Activated CD4-positive, alpha-beta T cell treated with anti-CD3 and anti-CD28 coated beads, Interleukin-2, amount 50 U/mL, for 16 hours (primary cell): ENCODE measurements around the gene NDUFA8.

Experiments
- DNase-seq: peaks from one replicate; pipeline ENCODE4 v3.0.0-alpha.2; 2020

NDUFA8 gene

DNA sequence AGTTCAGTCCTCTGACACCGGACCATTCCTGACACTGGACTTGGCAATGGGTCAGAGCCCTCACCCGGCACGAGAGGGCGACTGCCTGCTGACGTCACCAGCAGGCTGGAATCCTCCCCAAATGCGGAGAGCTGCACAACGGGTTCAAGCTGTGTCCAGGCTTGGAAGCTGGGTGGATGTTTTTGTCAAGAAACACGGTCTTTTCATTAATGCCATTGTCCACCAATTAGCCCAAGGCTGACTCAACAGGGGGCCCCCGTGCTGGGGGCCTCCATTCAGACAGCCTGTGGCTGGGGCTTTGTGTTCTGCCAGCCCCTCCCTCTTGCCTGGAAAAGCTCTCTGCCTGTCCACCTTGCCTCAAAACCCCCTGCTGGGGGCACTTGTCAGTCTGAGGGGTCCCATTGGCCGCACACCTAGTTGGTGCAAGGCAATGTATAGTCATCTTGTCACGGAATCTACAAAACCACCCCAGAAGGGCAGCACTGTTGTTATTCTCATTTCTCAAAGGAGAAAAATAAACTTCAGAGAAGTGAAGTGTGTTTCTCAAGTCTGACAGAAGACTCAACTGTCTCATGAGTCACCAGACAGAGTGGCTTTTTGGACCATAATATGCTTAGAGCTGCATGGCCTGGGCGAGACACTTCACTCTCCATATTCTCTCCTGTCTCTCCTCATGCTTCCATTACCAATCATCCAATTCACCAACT lies 24.6 kb downstream of the NDUFA8 start:
- DNase-seq, result no peak

DNA sequence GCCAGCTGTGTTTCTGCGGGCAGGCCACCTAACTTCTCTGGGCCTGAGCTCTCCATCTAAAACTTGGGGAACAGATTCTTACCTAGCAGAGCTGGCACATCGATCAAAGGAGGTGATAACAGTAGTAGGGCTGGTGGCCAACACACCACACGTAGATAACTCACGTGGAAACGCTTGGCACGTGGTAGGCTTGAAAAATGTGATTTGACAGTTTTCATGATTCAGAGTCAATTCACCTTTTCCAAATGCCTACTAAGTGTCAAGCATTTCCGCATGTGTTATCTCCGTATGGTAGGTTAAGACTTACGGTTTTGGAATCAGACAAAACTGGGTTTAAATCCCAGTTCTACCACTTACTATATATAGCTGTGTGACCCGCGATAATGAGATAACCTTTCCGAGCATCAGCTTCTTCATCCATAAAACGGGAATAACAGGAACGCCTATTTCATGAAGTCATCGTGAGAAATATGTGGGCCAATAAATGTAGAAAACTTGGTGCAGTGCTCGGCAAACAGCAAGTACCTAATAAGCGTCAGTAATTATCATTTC lies 25.5 kb downstream of the NDUFA8 start:
- DNase-seq, result no peak

DNA sequence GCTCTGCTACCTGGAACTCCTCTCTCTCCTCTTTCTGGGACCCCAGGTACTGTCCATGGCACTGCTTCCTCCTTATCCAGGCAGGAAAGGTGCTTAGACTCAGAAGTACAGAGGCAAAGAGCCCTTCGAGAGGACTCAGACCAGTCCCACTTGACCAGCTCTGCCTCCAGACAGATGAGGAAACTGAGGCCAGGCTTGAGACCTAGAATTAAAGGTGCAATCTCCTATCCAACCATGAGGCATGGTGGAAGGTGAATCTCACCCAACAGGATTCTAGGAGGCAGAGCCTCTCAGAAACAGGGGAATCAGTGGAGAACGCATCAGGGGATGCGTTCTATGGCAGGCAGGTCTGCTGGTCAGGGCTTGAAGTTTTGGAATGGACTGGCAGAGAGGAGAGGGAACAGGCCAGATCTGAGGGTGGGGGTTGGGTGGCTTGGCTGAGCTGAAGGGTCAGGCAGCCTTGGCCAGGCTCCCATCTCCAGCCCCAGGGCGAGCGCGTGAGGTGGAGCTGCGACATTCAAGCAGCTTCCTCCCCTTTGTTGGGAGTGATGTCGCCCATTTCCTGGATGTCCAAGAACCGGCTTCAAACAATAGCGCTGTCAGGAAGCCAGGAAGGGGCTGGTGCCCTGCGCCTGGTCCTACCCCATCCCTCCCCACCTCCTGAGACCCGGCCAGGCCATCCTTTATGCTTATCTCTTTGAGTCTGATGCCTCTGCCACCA lies 26.2 kb downstream of the NDUFA8 start:
- DNase-seq, result no peak

DNA sequence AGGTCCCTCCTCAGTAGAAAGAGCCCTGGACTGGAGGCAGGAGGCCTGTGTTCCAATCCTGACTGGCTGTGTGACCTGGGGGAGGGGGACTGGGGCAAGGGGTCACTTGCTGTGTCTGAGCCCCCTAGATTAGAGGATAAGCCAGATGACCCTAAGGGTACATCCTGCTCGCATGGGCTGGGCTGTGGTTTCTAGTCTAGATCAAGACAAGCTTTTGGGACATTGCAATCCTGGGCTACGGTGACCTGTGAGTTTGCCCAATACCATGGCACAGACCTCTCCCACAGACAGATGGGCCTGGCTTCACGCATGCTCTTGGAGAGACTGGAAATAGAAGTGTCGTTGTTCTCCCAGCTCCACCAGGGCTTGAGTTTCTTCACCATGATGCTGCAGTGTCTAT lies 27.0 kb downstream of the NDUFA8 start:
- no peak for DNase-seq

DNA sequence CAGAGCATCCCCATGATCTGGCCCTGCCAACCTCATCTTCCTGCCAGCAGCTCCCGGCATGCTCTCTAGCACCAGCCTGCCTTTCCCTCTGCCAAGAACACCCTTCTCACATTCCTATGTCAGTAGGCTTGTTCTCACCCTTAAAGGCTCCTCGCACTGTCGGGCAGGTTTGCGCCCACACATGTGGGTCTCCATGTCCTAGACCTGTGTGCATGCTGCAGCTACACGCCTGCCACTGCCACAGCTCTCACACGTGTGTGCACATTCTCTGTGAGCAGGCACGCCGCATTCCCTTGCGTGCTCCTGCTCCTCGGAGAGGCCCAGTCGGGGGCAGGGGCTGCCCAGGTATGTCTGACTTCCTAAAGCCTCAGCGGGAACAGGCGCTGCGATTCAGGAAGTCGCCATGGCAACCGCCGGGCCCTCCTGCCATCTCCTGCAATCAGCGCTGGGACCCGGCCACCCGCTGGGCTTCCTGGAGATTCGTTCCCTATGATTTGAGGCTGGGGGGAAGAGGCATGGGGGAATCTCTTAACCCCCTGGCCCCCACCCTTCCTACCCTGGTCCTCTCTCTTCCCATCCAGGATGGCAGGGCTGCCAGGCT lies 28.1 kb downstream of the NDUFA8 start:
- no peak for DNase-seq

DNA sequence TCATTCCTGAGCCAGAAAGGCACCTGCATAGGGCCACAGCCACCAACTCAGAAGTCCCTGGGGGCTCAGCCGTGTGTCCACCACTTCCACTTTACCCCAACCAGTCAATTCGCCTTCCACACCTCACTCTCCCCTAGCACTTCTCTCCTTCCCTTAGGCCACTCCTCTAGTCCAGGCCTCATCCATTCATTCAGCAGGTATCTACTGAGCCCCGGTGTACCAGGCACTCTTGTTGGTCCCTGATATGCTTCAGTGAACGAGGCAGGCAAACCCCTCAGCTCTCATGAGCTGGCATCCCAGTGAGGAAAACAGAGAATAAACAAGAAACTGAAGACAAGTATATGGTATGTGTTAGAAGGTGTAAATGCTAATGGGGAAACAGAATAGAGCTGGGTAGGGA lies 28.7 kb downstream of the NDUFA8 start:
- no peak for DNase-seq

DNA sequence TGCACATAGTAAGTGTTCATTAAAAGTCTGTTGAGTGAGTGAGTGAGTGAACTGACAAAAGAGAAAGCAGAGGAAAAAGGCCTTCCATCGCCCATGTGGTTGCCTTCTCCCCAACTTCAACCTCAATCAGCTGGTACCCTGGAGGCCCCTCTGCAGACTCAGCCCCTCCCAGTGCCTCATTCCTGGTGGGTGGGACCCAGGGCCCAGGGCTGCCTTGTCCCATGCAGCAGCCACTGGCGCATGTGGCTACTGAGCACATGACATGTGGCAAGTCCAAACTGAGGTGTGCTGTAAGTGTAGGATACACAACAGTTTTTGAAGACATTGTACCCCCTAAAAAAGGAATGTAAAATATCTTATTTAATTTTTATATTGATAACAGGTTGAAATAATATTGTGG lies 29.6 kb downstream of the NDUFA8 start:
- DNase-seq, result no peak

DNA sequence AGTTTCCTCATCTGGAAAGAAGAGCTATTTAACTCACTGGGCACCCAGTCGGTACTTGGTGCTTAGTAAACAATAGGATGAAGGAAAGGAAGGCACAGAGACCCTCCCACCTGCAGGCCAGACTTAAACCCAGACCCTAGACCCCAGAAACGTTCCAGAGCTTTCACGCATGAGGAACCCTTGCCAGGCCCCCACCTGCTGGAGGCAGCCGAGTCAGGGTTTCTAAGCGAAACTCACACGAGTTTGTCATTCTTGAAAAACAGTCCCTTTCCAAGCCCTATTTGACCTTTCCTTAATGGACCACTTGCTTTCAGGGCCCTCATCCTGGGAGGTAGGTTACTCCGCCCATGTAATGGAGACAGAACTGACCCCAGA lies 30.6 kb downstream of the NDUFA8 start:
- DNase-seq, result no peak

DNA sequence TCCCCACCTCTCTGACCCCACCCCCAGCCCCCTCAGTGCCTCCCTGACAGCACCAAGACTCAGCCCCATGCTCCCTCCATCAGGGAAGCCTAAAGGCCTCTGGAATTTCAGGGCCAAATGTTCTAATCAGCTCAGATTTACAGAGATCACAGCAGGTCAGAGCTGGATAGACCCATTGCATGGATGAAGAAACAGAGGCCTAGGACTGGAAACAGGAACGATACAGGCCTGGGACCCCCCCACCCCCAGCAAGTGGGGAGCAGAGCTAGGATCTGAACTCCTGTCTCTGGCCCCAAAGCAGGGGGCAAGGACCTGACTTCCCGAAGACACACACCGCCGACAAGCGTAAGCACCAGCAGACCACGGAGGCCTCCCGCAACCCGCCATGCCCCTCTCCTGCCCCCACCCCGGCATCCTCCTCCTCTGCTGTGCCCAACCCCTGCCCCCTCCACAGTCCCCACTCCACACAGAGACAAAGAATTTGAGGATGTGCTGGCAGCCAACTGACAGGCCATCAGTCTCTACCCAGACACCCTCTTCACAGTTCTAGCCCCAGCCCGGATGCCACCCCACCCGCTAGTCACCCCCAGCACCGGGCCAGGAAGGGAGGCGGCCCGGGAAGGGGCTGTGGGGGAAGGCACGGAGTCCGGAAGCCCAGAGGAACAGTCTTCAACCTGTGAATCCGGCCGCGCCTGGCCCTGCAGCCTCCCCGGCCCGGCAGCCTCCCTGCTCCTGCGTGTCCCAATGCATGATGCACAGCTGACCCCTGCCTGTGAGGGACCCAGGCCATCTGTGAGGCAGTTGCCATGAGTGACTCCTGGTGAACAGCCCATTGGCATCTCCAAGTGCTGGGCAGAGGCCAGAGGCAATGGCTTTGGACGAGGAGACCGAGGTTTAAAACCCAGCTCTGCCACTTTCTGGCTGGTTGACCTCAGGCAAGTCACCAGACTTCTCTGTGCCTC lies 31.3 kb downstream of the NDUFA8 start:
- no peak for DNase-seq

DNA sequence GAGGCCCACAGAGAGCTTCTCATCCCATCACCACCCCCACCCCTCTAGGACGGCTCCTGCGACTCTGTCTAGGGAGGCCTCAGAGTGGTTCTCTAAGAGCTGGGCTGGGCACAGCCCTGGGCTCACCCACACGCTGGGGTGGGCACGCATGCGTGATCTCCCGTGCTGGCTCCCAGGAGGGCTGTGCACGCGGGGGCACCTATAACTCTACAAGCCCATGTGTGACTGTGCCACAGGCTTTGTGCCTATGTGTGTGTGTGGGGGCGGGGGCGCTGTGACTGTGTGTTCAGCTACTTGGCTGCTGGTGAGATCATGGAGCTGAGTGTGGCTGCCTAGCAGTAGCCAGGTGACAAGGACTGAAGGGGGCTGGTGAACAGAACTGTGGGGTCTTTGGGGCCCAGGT lies 32.2 kb downstream of the NDUFA8 start:
- DNase-seq, result no peak

DNA sequence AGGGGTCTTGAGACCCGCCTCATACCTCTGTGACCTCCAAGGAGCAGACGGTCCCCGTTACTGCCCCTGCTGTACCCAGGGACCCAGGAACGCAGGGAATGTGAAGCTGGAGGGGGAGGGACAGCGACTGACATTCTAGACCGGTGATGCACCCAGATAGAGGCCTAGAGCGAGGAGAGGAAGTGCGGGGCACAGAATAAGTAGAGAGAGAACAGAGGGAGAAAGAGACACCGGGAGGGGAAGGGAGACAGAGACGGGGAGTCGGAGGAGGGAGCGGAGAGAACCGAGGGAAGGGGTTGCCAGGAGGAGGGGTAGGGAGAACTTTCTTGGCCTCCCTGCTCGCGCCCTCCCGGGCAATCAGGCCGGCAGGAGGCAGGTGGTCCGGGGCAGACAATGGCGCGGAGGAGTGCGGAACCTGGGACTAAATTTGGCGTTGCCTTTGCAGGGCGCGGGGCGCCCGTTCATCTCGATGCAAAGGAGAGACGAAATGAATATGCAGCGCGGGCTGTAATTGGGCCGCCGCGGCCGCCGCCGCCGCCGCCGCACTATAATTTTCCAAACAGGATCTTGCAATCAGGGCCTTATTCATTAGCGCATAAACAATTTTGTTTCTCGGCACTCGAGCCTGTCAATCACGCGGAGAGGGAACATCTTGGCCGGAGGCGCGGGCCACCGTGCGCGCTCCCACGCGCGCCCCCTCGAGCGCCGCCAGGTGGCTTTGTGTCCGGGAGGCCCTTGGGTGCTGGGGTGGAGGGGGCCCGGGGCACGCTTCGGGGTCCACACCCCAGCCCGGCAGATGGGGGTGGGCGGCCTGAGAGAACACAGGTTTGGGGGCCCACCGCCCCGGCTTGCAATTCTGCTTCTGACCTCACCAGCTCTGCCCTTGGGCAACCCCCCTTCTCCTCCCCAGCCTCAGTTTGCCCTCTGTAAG lies 33.0 kb downstream of the NDUFA8 start:
- DNase-seq, result no peak

DNA sequence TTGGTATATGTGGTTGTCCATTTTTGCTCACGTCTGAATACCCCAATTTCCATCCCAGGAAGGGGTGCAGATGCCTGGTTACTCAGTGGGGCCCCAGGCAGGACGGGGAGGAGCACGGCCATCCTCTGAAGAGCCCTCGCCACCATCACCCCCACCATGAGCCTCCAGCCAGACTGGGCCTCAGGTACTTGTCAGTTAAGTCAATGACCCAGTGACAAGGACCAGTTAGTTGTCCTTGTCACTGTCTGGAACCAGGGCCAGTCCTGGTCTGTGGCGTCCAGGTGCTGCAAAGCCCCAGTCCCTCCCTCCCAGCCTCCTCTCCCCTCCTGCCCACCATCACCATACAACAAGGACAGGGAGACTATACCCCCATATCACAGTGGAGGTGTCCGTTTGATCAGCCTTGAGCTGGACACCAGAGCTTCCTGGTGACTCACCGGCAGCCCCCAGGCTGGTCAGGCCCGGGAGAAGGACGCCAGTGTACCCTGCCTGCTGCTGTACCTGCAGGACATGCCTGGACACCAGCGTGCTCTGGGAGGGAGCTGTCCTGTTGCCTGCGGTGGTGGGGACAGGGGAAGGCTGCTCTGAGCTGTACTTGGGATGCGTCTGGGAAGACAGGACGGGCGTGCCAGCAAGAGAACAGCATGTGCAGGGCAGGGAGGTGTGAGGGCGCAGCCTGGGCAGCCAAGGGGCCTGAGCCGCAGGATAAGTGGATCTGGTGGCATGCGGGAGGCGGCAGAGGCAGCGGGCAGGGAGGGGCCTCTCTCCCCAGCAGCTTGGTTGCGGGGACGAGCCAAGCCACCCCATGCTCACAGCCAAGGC lies 33.9 kb downstream of the NDUFA8 start:
- no peak for DNase-seq

DNA sequence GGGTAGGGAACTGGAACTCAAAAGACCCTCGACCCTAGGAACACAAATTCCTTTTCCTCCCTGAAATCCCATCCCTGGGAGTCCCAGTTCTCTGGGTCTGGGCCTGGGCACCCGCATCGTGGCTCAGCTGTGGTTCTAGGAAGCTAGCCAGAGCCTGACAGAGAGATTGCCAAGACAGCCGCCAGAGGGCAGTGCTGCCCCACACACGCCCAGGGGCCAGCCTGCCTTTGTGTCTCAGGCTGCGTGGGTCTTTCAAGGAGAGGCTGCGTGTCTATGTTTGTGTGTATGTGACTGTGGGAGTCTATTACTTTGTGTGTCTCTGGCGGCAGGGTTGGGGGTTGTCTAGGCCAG lies 34.4 kb downstream of the NDUFA8 start:
- peak; percentile 79 for DNase-seq

DNA sequence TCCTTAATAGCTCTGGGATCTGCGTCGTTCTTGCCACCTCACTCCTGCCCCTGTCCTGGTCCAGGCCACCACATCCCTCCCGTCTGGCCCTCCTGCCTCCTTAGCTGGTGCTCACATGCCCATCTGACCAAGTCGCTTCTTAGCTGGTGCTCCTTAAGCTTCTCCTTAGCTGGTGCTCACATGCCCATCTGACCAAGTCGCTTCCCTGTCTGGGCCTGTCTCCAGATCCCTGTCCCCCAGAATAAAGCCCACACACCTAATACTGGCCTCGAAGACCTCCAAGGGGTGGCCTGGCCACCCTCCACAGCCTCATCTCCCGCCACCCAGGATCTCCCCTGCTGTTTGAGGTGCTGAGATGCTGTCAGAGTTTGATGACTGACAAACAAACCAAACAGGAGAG lies 35.1 kb downstream of the NDUFA8 start:
- DNase-seq, result no peak

DNA sequence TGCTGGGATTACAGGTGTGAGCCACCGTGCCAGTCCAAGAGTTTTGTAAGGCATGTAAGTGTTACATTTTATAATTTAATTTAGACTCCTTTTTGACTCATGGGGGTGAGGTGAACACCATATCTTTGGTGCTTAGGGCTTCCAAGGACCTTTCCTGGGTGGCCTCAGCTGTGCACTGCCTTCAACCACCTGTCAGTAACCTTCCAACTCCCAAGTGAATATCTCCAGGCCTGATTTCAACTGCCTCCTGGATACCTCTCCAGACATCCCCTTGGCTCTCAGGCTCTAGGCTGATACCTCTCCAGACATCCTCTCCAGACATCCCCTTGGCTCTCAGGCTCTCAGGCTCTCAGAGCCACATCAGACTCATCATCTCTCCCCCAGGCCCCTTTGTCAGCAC lies 35.5 kb downstream of the NDUFA8 start:
- DNase-seq, result no peak

DNA sequence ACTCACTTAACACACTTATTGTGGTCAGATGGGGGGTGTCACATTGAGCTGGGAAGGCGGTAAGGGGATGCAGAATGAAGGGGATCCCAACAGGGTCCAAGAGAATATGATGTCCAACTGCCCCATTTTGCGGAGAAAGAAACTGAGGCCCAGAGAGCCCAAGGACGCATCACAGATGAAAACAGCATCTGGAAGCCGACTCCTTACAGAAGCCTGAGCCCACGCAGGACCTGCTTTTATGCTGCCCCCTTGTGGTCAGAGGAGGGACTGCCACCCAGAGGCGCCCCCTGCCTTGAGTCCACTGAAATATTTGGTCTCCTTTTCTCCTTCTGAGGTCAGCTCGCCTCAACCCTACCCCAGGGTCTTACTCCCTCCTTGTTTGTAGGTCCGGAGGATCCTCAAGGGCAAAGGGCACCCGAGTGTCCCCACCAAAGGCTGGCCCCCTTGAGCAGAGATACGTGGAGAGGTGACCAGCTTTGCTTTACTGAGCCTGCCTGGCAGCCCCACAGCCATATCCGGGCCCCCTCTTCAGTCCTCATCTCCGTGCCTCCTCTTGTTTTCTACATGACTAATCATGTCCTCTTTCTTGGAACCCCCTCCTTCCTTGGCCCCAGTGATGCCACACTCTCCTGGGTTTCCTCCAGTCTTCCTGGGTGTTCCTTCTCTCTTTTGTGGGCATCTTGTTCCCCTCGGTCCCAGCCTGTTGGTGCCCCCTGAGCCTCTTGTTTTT lies 36.5 kb downstream of the NDUFA8 start:
- DNase-seq, result peak; percentile 69

DNA sequence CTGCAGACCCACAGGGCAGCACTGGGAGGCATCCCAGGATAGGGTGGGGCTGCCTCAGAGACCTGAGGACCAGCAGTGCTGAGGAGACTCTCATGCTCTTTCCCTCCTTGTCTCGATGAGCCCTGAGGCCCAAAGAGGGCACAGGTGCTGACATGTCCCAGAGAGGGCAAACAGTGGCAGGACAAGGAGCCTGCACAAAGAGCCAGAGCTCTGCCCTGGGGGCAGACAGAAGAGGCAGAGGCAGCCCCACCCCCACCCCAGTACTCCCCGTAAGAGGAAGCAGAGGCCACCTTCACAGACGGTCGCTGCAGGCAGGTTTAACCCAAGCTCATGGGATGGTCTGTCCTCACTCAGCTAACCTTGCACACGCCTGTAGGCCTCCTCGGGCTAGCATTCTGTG lies 37.1 kb downstream of the NDUFA8 start:
- DNase-seq, result no peak

DNA sequence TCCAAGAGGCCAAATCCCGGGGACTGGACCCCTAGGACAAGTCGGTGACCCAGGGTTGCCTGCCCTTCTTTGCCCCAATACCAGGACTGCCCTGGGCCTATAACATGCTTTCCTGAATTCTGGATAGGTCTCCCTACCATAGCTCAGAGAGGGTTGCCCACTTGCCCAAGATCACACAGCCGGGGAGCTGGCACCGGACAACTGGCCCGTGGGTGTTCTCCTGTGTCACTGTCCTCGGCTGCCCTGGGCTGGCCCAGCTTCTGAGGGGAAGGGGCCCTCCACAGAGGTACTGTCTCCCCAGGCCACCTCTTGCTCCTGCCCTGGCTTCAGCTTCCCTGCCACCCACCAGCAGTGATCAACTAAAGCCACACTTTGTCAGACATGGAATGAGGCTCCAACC lies 37.6 kb downstream of the NDUFA8 start:
- DNase-seq, result no peak

DNA sequence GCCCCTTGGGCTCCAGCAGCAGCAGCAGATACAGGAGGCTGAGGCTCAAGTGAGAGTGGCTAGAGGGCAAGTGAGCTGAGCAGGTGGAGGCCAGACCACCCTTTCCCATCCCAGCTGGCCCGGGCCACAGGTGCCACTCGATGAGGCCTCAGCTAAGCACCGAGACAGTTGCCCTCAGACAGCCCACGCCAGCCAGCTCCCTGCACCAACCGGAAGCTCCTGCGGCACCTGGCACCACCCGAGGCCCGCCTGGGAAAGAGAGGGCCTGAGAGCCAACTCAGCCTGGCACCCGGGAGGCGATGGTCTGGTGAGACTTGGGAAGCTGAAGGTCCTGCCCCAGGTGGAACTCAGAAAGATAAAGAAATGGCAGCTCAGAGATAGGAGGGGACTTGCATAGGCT lies 38.2 kb downstream of the NDUFA8 start:
- DNase-seq, result no peak
